Adrenal gland (tissue), 5 donors: ENCODE data around the gene UBXN11.

ENCODE experiments used
- POLR2A ChIP-seq, 2 donors: fragments of 450-650 bp; IDR thresholded peaks; one replicate each; pipeline ENCODE4 v1.6.1; 2017; ENCODE audit warnings: antibody characterized with exemption in 2 of 2, mild to moderate bottlenecking in 2 of 2, moderate library complexity in 1 of 2
- TF ChIP-seq, protein P1 (sequence below), 6 experiments: fragments of 450-650 bp in 4 of 6; fragments of 200-600 bp in 2 of 6; sonication (generic) in 1 of 6; IDR thresholded peaks; 1 replicate in 5 of 6; 2 replicates in 1 of 6; pipeline versions ENCODE4 v1.5.1 to v1.8.0; 2016 to 2021; ENCODE audit warnings: antibody characterized with exemption in 6 of 6, mild to moderate bottlenecking in 2 of 6, moderate library complexity in 1 of 6
- donor health status: DM: no; HTN: no; CAD: no.

DNA sequence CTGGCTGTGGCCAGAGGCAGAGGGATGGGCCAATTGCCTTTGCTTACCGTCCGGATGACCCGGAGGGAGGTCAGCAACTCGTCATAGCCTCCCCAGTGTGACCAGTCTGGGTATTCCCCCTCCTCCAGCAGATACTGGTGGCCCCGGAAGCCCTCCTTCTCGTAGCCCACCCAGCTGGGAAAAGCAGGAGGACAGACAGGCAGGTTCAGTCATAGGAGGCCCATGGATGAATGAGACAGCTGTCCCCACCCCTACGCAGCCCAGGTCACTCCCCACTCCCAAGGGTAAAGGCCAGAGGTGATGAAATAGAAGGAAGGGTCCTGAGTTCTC lies 30.7 kb upstream of the UBXN11 start:
- TF ChIP-seq, protein P1, sequence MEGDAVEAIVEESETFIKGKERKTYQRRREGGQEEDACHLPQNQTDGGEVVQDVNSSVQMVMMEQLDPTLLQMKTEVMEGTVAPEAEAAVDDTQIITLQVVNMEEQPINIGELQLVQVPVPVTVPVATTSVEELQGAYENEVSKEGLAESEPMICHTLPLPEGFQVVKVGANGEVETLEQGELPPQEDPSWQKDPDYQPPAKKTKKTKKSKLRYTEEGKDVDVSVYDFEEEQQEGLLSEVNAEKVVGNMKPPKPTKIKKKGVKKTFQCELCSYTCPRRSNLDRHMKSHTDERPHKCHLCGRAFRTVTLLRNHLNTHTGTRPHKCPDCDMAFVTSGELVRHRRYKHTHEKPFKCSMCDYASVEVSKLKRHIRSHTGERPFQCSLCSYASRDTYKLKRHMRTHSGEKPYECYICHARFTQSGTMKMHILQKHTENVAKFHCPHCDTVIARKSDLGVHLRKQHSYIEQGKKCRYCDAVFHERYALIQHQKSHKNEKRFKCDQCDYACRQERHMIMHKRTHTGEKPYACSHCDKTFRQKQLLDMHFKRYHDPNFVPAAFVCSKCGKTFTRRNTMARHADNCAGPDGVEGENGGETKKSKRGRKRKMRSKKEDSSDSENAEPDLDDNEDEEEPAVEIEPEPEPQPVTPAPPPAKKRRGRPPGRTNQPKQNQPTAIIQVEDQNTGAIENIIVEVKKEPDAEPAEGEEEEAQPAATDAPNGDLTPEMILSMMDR (IDR thresholded peaks at IDR 0.05) = no peak
- TF ChIP-seq POLR2A (IDR thresholded peaks at IDR 0.05) = no peak
